Esophagus muscularis mucosa (tissue), 4 donors: ENCODE measurements around the gene RAB40C.

ENCODE experiments used
- EP300 ChIP-seq: sonication (generic); formaldehyde crosslinking; IDR thresholded peaks from one replicate; pipeline ENCODE4 v1.6.1; 2017; ENCODE audit warnings: antibody characterized with exemption
- POLR2A ChIP-seq: fragments of 450-650 bp; IDR thresholded peaks from one replicate; pipeline ENCODE4 v1.6.1; 2017; ENCODE audit warnings: antibody characterized with exemption, moderate library complexity, mild to moderate bottlenecking, low read depth
- POLR2AphosphoS5 ChIP-seq, 2 donors: sonication (generic); formaldehyde crosslinking; IDR thresholded peaks; one replicate each; pipeline ENCODE4 v1.6.1; 2017; ENCODE audit warnings: antibody characterized with exemption in 2 of 2
- TF ChIP-seq, protein P1 (sequence below), 3 experiments: fragments of 200-600 bp in 2 of 3; fragments of 450-650 bp in 1 of 3; sonication (generic) in 2 of 3; IDR thresholded peaks; one replicate each; pipeline ENCODE4 v1.5.1; 2017 to 2019; ENCODE audit warnings: antibody characterized with exemption in 3 of 3, mild to moderate bottlenecking in 2 of 3, moderate library complexity in 1 of 3

DNA sequence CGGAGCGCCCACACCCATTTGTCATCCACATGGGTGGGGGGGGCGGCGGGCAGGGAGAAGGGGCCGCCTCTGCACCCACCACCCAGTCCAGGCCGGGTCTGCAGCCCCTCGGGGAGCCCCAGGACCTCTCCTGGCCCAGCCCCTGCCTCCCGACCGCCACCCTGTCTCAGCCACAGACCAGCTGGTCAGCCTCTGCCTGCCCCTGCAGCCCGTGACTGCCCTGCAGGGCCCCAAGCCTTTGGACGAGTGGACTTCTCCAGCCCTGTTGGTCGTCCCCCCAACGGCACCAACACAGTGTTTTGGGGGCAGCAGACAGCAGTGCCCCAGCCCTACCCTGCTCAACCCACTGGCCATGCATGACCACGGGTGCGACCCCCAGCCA is 28.5 kb upstream of the RAB40C start:
- TF ChIP-seq POLR2A (no peak), POLR2AphosphoS5 (IDR thresholded peaks at IDR 0.05) (no peak), EP300 (no peak)
- TF ChIP-seq, protein P1, sequence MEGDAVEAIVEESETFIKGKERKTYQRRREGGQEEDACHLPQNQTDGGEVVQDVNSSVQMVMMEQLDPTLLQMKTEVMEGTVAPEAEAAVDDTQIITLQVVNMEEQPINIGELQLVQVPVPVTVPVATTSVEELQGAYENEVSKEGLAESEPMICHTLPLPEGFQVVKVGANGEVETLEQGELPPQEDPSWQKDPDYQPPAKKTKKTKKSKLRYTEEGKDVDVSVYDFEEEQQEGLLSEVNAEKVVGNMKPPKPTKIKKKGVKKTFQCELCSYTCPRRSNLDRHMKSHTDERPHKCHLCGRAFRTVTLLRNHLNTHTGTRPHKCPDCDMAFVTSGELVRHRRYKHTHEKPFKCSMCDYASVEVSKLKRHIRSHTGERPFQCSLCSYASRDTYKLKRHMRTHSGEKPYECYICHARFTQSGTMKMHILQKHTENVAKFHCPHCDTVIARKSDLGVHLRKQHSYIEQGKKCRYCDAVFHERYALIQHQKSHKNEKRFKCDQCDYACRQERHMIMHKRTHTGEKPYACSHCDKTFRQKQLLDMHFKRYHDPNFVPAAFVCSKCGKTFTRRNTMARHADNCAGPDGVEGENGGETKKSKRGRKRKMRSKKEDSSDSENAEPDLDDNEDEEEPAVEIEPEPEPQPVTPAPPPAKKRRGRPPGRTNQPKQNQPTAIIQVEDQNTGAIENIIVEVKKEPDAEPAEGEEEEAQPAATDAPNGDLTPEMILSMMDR (IDR thresholded peaks at IDR 0.05): no peak
